CD4-positive, alpha-beta T cell treated with Interleukin-21 for 1 hour (primary cell): ENCODE results near the gene HTR3B.
A peak's percentile ranks its signal among the peaks of the same experiment; 100 is the strongest.
"Not testable (repeated sequence)": the region's sequence is repeated elsewhere in the genome, so short reads cannot be mapped to it uniquely, and the experiment has no call there.

ENCODE experiments used
- DNase-seq: peaks from one replicate; pipeline ENCODE4 v3.0.0-alpha.2; 2020

Gene HTR3B, protein sequence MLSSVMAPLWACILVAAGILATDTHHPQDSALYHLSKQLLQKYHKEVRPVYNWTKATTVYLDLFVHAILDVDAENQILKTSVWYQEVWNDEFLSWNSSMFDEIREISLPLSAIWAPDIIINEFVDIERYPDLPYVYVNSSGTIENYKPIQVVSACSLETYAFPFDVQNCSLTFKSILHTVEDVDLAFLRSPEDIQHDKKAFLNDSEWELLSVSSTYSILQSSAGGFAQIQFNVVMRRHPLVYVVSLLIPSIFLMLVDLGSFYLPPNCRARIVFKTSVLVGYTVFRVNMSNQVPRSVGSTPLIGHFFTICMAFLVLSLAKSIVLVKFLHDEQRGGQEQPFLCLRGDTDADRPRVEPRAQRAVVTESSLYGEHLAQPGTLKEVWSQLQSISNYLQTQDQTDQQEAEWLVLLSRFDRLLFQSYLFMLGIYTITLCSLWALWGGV

GRCh38 chr11:113904379-113905101 lies at the start of gene HTR3B:
HTR3B (plus strand) TSS chr11:113904796; CDS start chr11:113904934, 138 bp downstream.
- DNase-seq, result no peak

- DNase-seq, result no peak
Observed at GRCh38 chr11:113855803-113856202, 48.8 kb upstream of the HTR3B start.

GRCh38 chr11:113856966-113857759 lies 47.4 kb upstream of the HTR3B start:
- no peak for DNase-seq

GRCh38 chr11:113859665-113860064 lies 44.9 kb upstream of the HTR3B start:
- peak; percentile 27 for DNase-seq

GRCh38 chr11:113862435-113862834 lies 42.2 kb upstream of the HTR3B start:
- DNase-seq, result no peak

DNA sequence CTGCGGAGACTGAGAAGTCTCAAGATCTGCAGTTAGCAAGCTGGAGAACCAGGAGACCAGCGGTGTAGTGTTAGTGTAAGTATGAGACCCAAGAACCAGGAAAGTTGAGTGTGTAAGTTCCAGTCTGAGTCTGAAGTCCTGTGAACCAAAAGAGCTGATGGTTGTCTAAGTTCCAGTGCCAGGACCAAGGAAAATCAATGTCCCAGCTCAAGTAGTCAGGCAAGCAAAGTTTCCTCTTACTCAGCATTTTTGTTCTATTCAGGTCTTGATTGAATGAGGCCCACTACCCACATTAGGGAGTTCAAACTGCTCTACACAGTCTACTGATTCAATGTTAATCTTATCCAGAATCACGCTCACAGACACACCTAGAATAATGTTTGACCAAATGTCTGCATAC lies 40.2 kb upstream of the HTR3B start:
- DNase-seq, result no peak

- no peak for DNase-seq
Observed at GRCh38 chr11:113865873-113866272, 38.7 kb upstream of the HTR3B start.

DNA sequence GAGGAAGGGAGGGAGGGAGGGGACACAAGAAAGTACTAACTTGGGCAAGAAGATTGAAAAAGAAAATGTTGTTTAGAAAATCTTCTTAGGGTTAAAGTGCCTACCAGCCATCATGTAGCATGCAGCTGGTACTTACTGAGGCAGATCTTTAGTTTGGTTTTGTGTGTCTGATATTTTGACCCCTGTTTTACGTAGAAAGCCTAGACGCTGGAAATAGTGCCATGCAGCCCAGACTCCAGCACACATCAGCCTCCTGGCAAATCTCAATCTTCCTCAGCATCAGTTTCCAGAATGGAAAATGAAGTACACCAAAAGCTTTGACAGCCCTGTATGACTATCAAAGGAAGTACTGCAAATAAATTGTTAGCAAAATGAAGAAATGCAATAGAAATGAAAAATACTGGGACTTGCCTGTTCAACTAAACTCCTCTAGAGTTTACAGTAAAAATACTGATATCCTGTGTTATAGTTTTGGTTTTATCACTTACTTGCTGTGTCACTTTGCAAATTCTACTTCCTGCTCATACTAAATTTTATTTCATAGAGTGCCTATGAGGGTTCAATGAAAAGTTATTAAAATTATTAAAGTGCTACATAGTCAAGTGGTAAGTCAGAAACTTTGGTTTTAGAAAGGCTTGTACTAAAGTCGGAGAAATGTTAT lies 36.6 kb upstream of the HTR3B start:
- DNase-seq, result no peak

DNA sequence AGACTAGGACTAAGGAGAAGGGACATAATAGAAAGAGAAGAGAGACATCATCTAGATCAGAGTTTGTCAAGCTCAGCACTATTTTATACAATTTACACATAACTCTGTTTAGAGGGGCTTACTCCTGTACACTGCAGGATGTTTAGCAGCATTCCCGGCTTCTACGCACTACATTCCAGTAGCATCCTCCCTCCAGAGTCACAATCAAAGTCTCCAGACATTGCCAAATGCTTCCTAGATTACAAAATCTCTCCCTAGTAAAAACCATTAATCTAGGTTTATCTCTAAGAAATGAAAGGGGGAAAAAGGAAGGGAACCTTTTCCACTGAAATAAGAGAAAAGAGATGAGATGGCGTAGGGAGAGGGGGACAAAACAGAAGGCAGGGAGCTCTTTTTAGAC lies 33.3 kb upstream of the HTR3B start:
- no peak for DNase-seq

DNA sequence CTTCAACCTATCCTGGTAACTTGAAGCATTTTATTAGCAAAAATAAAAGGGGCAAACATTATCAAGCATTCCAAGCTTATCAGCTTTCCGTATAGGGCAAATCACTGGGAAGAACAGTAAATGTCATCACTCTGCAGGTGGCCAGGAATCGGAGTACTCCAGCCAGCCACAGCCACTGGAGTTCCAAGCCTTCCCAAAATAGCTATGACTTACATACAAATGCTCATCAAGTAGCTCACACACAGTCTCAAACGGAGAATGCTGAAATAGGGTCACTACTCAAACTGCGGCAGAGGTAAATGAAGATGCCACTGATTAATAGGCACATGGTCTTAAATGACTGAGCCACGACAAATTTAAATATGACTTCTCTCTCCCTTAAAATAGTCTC lies 31.4 kb upstream of the HTR3B start:
- DNase-seq, result no peak

DNA sequence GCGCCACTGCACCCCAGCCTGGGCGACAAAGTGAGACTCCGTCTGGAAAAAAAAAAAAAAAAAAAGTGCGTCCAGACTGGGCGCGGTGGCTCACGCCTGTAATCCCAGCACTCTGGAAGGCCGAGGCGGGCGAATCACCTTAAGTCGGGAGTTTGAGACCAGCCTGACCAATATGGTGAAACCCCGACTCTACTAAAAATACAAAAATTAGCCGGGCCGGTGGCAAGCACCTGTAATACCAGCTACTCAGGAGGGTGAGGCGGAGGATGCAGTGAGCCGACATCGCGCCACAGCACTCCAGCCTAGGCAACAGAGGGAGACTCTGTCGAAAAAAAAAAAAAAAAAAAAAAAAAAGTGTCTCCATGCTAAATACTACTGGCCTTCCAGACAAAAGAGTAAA lies 30.5 kb upstream of the HTR3B start:
- no peak for DNase-seq

- DNase-seq, result no peak
Observed at GRCh38 chr11:113874581-113875233, 29.9 kb upstream of the HTR3B start.

DNA sequence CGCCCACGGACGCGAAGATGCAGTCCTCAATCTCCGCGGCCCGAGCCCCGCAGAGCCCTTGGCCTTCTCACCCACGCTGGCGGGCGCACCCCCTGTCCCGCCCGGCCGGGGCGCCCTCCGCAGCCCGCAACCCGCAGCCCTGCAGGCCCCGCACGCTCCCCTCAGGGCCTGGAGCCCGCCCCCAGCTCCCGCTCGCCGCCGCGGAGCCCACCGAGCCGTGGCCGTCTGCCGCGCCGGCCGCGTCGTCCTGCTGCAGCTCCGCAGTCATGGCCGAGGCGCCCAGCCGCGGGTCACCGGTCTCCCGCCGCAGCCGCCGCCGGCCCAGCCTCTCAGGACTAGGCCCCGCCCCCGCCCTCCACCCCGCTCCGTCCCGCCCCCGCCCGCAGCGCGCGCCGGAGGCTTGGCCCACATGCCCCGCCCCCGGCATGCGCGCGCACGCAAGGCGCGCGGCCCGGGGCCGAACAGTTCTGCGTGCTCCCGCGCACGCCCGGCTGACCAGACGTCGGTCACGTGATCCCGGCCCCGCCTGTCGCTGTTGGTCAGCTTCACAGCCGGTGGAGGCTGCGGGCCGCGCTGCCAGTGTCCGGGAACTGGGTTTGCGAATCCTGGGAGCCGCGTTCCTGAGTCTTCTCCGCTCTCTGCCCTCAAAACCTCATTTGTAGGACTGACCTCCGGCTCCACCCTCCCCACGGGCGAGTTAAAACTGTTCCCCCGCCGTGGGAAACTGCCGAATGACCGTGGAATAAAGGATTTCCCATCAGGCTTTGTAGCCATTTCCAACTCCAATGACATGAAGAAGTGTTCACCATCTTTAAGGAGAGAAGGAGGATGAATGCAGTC lies 29.1 kb upstream of the HTR3B start, which contains the start of gene USP28:
USP28 (minus strand) TSS at position 339 of the 840 bp plus-strand sequence; CDS start at position 268, 71 bp downstream.
- peak; percentile 82 for DNase-seq

- no peak for DNase-seq
Observed at GRCh38 chr11:113876074-113876797, 28.4 kb upstream of the HTR3B start.

- DNase-seq, result no peak
Observed at GRCh38 chr11:113876798-113877669, 27.6 kb upstream of the HTR3B start.

- no peak for DNase-seq
Observed at GRCh38 chr11:113877670-113878055, 26.9 kb upstream of the HTR3B start.

- DNase-seq, result not testable (repeated sequence)
Observed at GRCh38 chr11:113879446-113879845, 25.1 kb upstream of the HTR3B start.

DNA sequence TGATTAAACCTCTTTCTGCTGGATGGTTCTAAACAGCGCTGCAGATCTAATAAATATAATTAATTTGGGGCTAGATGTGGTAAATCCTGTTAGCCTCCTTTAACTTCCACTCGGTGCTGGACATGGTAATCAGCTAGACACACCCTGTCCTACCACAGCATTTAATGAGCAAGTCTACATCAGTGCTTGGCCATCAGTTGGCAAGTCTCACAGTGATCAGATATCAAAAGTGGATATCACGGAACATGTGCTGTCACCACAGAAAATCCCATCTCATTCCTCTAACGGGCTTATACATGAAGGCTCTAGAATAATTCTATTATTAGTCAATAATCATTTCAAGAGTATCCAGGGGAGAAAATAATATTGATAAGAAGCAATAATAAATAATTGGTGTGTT lies 23.6 kb upstream of the HTR3B start:
- no peak for DNase-seq

DNA sequence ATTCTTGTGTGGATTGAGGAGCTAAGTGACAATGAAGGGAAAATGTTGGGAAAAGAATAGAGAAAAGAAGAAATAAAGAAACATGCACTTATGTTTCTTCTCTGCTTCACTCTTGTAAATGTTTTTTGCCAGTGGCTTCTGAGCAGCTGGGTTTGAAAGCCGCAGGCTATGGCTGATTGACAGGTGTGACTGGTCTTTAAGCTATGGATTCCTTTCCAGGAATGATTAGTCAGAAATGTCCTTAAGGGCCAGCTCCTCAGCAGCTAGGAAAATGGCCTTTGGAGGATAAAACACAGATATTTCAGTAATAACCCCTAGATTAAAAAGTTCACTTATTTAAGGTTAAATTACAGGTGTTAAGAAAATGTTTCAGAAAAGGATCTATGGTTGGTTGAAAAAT lies 22.7 kb upstream of the HTR3B start:
- no peak for DNase-seq
